GM12864 (cell line): ENCODE results near the gene ITGA1.

Source experiments
- DNase-seq: peaks from one replicate; pipeline ENCODE4 v3.0.0-alpha.2; 2011; ENCODE audit warnings: low read depth
- H3K4me3 ChIP-seq: 2 replicates; pipeline ENCODE4 v1.5.1; 2011; ENCODE audit warnings: mild to moderate bottlenecking, low read depth, low read length, control low read depth
- TF ChIP-seq, protein P1 (sequence below): IDR thresholded peaks from 2 replicates; pipeline ENCODE4 v1.5.1; 2011; ENCODE audit warnings: low read depth, mild to moderate bottlenecking, moderate library complexity, low read length, control low read depth, inconsistent platforms; ENCODE audit errors: missing control alignments

Gene ITGA1

DNA sequence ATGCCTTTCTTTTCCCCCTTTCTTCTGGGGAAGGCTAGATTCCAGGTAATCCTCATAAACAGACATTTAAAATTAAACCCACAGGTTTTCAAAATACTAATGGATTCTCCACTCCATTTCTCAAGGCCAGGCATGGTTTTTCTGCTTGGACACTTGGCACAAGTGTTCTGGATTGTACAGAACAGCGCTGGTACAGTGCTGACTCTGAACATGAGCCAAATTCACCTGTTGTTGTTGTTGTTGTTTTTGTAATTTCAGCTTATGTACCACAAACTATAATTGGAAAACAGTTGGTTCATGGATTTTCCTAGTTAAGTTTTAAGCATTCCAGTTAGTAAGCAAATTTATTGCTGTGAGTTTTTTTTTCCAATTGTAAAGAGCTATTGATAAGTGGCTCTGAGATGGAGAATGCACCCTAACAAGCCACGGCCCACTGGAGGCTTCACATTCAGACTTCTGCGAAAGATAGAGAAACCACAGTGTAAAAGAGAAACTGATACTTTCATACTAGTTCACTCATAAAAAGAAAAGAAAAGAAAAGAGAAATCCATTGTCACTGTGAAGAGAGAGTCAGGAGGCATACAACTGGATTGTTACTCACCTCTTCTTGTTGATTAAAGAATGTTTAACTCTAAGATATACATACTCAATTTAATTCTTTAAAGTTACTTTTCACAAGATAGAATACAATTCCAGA lies 16.2 kb upstream of the ITGA1 start:
- no peak for DNase-seq
- no peak overlapping the region for H3K4me3 ChIP-seq
- TF ChIP-seq, protein P1, sequence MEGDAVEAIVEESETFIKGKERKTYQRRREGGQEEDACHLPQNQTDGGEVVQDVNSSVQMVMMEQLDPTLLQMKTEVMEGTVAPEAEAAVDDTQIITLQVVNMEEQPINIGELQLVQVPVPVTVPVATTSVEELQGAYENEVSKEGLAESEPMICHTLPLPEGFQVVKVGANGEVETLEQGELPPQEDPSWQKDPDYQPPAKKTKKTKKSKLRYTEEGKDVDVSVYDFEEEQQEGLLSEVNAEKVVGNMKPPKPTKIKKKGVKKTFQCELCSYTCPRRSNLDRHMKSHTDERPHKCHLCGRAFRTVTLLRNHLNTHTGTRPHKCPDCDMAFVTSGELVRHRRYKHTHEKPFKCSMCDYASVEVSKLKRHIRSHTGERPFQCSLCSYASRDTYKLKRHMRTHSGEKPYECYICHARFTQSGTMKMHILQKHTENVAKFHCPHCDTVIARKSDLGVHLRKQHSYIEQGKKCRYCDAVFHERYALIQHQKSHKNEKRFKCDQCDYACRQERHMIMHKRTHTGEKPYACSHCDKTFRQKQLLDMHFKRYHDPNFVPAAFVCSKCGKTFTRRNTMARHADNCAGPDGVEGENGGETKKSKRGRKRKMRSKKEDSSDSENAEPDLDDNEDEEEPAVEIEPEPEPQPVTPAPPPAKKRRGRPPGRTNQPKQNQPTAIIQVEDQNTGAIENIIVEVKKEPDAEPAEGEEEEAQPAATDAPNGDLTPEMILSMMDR: no peak

DNA sequence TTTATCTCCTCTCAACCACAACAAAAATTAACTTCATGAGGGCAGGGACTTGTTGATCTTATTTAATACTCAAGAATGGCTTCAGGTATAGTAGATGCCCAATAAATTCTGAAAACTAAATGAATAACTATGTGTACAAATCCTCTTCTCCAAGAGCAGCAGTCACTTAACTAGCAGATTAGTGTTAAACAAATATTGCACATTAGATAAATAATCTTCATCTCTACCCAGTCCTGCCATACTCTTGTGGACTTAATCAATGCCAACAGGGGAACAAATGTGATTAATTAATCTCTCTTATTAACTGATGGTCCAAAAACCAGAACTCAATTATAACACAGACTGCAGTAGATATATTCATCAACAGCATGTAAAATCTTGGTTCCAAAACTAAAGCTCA lies 15.0 kb upstream of the ITGA1 start:
- TF ChIP-seq, protein P1: no peak
- no peak overlapping the region for H3K4me3 ChIP-seq
- no peak for DNase-seq

DNA sequence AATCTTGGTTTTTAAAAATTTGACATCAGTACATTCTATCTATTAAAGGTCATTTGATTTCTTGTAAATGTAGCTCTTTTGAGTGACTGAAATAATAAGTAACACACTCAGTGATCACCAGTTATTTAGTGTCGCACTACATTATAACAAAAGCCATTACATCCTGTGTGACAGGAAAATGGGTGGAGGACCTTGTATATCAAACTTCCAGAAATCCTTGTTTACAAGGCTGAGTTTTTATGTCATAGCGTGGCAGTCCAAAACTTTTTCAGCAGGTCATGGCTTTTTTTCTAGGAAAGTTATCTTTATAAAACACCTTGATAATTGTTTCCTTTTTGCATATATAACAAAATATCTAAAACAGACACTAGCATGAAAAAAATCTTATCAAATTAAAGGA lies 14.4 kb upstream of the ITGA1 start:
- no peak overlapping the region for H3K4me3 ChIP-seq
- TF ChIP-seq, protein P1: no peak
- DNase-seq: no peak

DNA sequence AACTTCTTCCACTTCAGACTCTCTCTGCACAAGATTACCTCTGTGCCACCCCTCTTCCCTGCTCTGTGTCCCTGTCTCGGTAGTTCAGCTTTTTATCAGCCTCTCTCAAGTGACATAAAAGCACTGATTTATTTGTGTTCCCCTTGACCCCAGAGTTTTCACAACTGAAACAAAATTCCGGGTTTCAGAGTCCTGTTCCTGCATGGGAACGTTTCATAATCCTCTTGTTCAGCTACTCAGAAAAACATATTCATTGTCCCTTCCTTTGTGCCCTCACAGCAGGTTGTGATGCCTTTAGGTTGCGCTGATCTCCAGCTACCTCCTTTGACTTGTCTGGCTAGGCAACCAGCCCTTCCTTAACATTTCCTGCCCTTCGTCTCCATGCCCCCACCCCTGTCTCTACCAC lies 13.7 kb upstream of the ITGA1 start:
- no peak for DNase-seq
- TF ChIP-seq, protein P1: no peak
- H3K4me3 ChIP-seq: no peak overlapping the region

DNA sequence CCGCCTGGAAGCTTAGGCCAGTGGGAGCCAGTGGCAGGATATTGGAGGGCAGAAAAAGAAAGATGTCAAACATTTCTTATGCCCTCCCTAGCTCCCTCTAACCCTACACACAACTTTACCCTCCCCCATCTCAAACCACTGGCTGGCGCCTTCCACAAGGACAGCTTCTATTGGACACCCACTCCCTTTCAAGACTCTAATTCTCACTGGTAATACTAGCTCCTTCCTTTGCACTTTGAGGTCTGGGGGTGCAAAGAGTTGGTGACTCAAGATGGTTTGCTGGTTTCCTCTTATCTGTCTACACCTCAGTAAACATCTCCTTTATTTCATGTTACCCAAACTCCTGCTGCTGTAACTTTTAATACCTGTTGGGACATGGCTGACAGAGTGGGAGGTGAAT lies 11.6 kb upstream of the ITGA1 start:
- TF ChIP-seq, protein P1: no peak
- H3K4me3 ChIP-seq: no peak overlapping the region
- DNase-seq: no peak

DNA sequence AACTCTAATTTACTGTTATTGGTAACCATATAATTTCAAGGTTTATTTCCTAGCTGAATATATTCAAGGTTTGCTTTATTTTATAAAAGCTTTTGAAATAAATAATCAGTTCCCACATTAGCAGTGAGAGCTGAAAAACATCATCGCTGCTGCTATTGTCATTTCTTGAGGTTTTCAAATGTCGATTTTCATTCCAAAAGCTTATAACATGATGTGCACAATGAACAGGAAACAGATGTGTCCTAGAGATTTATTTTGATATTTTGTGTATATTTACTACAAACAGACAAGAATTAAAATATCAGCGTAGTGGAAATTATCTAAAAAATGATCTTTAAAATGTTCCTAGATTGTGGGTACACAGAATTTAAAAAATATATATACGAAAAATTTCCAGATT lies 10.5 kb upstream of the ITGA1 start:
- DNase-seq: no peak
- no peak overlapping the region for H3K4me3 ChIP-seq
- TF ChIP-seq, protein P1: no peak

DNA sequence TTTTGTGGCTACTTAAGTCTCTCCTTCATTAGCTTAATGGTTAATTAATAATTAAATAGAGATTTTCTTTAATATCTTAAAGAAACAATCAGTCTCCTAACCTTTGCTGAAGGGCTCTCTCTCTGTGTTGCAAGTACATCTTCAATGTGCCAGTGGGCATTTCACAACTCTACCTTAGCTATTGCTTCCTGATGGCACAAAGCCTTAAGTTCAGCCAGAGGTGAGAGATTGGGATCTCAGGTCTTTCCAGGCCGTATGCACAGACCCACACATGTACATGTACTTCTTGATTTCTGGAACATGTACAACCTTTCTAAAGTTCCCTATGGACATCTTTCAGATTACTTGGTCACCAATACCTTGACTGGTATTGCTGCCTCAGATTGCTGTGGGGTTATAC lies 8.9 kb upstream of the ITGA1 start:
- H3K4me3 ChIP-seq: no peak overlapping the region
- TF ChIP-seq, protein P1: no peak
- no peak for DNase-seq
